ENCODE measurements around the gene SLC7A5. TPM values are rescaled to one million over a fixed set of nuclear protein-coding genes. Genes with fewer than 3 reads are reported as not detected.
"Not testable (repeated sequence)": the region's sequence is repeated elsewhere in the genome, so short reads cannot be mapped to it uniquely, and the experiment has no call there.

Gene SLC7A5
- total RNA-seq, 2 donors from 2014 or later, result 374 to 588 TPM

- no peak overlapping the region for H3K4me3 ChIP-seq (ENCODE audit: low read length)
- peaks cover 5% of the 10 kb centered on the region for H3K27me3 Mint-ChIP-seq (ENCODE audit: insufficient read depth)
- H3K9me3 Mint-ChIP-seq, result no peaks in the 10 kb centered on the region
- H3K36me3 Mint-ChIP-seq (ENCODE audit: low read depth), result no peaks in the 10 kb centered on the region
- no peaks in the 10 kb centered on the region for H3K27me3 ChIP-seq (ENCODE audit: control insufficient read depth, insufficient read depth, low read length, poor library complexity, severe bottlenecking)
- H3K27ac ChIP-seq (ENCODE audit: low read depth, low read length), result no peak overlapping the region
- DNase-seq, result peak; percentile 67
- H3K4me1 Mint-ChIP-seq, result peaks cover 49% of the 10 kb centered on the region
- no peak overlapping the region for H3K9ac ChIP-seq (ENCODE audit: extremely low read depth, low read length, poor library complexity, severe bottlenecking)
- H3K9me3 ChIP-seq (ENCODE audit: control insufficient read depth, low read length), result no peaks in the 10 kb centered on the region
- H3K4me3 Mint-ChIP-seq, result no peak overlapping the region
- H3K4me1 ChIP-seq (ENCODE audit: control insufficient read depth, insufficient read depth, low read length), result no peaks in the 10 kb centered on the region
- H3K36me3 ChIP-seq (ENCODE audit: control insufficient read depth, insufficient read depth, low read length), result no peaks in the 10 kb centered on the region
- peak; percentile 61 for TF ChIP-seq CTCF (conservative IDR thresholded peaks at IDR 0.05)
- no peak overlapping the region for H3K27ac Mint-ChIP-seq
- WGBS, 2 experiments (ENCODE audit: insufficient coverage in 1 of 2, insufficient read length in 1 of 2), result 86 to 89% methylated on average over 8 to 19 of the region's 19 CpGs
Measured at GRCh38 chr16:87877942-87878507, 8.7 kb upstream of the SLC7A5 start.

GRCh38 chr16:87874639-87875427, 5.5 kb upstream of the SLC7A5 start:
- 23 to 27% methylated on average over 20 to 24 of the region's 24 CpGs for WGBS, 2 experiments (ENCODE audit: insufficient coverage in 1 of 2, insufficient read length in 1 of 2)
- peaks cover 4% of the 10 kb centered on the region for H3K27me3 Mint-ChIP-seq (ENCODE audit: insufficient read depth)
- no peak for TF ChIP-seq CTCF (conservative IDR thresholded peaks at IDR 0.05)
- H3K4me3 Mint-ChIP-seq, result peak overlapping the region; percentile 28
- Histone ChIP-seq H3K27me3 (ENCODE audit: control insufficient read depth, insufficient read depth, low read length, poor library complexity, severe bottlenecking) (no peaks in the 10 kb centered on the region), H3K9ac (ENCODE audit: extremely low read depth, low read length, poor library complexity, severe bottlenecking) (no peak overlapping the region), H3K36me3 (ENCODE audit: control insufficient read depth, insufficient read depth, low read length) (no peaks in the 10 kb centered on the region), H3K9me3 (ENCODE audit: control insufficient read depth, low read length) (no peaks in the 10 kb centered on the region), H3K27ac (ENCODE audit: low read depth, low read length) (no peak overlapping the region), H3K4me1 (ENCODE audit: control insufficient read depth, insufficient read depth, low read length) (peaks cover 7% of the 10 kb centered on the region), H3K4me3 (ENCODE audit: low read length) (no peak overlapping the region)
- H3K9me3 Mint-ChIP-seq, result no peaks in the 10 kb centered on the region
- H3K4me1 Mint-ChIP-seq, result peaks cover 50% of the 10 kb centered on the region
- H3K27ac Mint-ChIP-seq, result peak overlapping the region; percentile 87
- no peaks in the 10 kb centered on the region for H3K36me3 Mint-ChIP-seq (ENCODE audit: low read depth)
- DNase-seq, result peak; percentile 90

- H3K4me3 Mint-ChIP-seq, result peak overlapping the region; percentile 93
- H3K27ac Mint-ChIP-seq, result peak overlapping the region; percentile 99
- Histone ChIP-seq H3K36me3 (ENCODE audit: control insufficient read depth, insufficient read depth, low read length) (peaks cover 20% of the 10 kb centered on the region), H3K4me3 (ENCODE audit: low read length) (peak overlapping the region; percentile 78), H3K27ac (ENCODE audit: low read depth, low read length) (peak overlapping the region; percentile 85), H3K9ac (ENCODE audit: extremely low read depth, low read length, poor library complexity, severe bottlenecking) (peak overlapping the region; percentile 96)
- H3K27me3 Mint-ChIP-seq (ENCODE audit: insufficient read depth), result peaks cover 36% of the 10 kb centered on the region
- H3K9me3 Mint-ChIP-seq; H3K4me1 ChIP-seq (ENCODE audit: control insufficient read depth, insufficient read depth, low read length); H3K9me3 ChIP-seq (ENCODE audit: control insufficient read depth, low read length); H3K27me3 ChIP-seq (ENCODE audit: control insufficient read depth, insufficient read depth, low read length, poor library complexity, severe bottlenecking): not testable (repeated sequence)
- 4 to 7% methylated on average over 12 to 20 of the region's 24 CpGs for WGBS, 2 experiments (ENCODE audit: insufficient coverage in 1 of 2, insufficient read length in 1 of 2)
- peak; percentile 98 for DNase-seq
- H3K4me1 Mint-ChIP-seq, result peaks cover 44% of the 10 kb centered on the region
- peaks cover 19% of the 10 kb centered on the region for H3K36me3 Mint-ChIP-seq (ENCODE audit: low read depth)
Measured at GRCh38 chr16:87870418-87871291, 1.3 kb upstream of the SLC7A5 start.

- Histone ChIP-seq H3K4me3 (ENCODE audit: low read length) (peak overlapping the region; percentile 78), H3K36me3 (ENCODE audit: control insufficient read depth, insufficient read depth, low read length) (peaks cover 26% of the 10 kb centered on the region), H3K27ac (ENCODE audit: low read depth, low read length) (peak overlapping the region; percentile 85), H3K9ac (ENCODE audit: extremely low read depth, low read length, poor library complexity, severe bottlenecking) (peak overlapping the region; percentile 96)
- H3K27ac Mint-ChIP-seq, result peak overlapping the region; percentile 99
- not testable (repeated sequence) for H3K27me3 ChIP-seq (ENCODE audit: control insufficient read depth, insufficient read depth, low read length, poor library complexity, severe bottlenecking); H3K9me3 ChIP-seq (ENCODE audit: control insufficient read depth, low read length); H3K4me1 ChIP-seq (ENCODE audit: control insufficient read depth, insufficient read depth, low read length); H3K9me3 Mint-ChIP-seq; DNase-seq
- peak overlapping the region; percentile 93 for H3K4me3 Mint-ChIP-seq
- H3K4me1 Mint-ChIP-seq, result peaks cover 40% of the 10 kb centered on the region
- peaks cover 42% of the 10 kb centered on the region for H3K27me3 Mint-ChIP-seq (ENCODE audit: insufficient read depth)
- WGBS, 2 experiments (ENCODE audit: insufficient coverage in 1 of 2, insufficient read length in 1 of 2), result 13 to 15% methylated on average over 4 to 18 of the region's 18 CpGs
- H3K36me3 Mint-ChIP-seq (ENCODE audit: low read depth), result peaks cover 21% of the 10 kb centered on the region
Measured at GRCh38 chr16:87869879-87870417, 641 bp upstream of the SLC7A5 start.
